ENCODE results near the gene STK11. TPM values are rescaled to one million over a fixed set of nuclear protein-coding genes. Genes with fewer than 3 reads are reported as not detected.
A peak's percentile ranks its signal among the peaks of the same experiment; 100 is the strongest.

The STK11 gene
- total and polyA plus RNA-seq, 2 of the 4 experiments (the other 2 are of a cell fraction): 39.3 to 42.8 TPM

DNA sequence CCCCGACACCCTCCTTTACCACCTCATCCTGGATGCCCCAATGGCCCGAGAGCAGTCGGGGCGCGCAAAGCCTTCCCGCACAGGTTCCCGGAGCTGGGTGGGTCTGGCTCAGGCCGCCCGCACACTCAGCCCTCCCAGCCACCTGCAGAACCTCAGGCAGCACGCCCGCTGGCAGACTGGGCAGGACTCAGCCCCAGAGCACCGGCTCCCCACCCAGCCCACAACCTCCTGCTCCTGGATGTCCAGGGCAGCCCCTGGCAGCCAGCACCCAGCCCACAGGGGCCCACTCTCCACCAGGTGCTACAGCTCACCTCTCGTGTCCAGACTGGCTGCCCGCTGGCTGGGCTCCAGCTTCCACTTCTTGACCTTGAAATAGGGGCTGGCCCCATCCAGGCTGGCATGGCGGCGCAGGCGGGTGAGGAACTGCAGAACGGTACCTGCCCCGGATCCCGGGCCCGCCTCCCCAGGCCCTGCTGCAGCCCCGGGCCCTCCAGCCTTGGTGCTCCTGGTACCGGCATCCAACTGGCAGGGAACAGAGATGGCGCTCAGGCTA is 27.6 kb downstream of the STK11 start:
- CTCF ChIA-PET: no interaction called here
- H3K4me2 ChIP-seq (ENCODE audit: low read depth, low read length): no peak overlapping the region

More for the DNA sequence above, 27.6 kb downstream of the STK11 start:
- Histone ChIP-seq H3K4me1 (ENCODE audit: control insufficient read depth, insufficient read depth, low read length) (peaks cover 22% of the 10 kb centered on the region), H2BK5ac (ENCODE audit: low read depth, low read length, poor library complexity, severe bottlenecking) (no peak overlapping the region), H2BK15ac (ENCODE audit: low read depth, low read length) (no peak overlapping the region), H4K8ac (ENCODE audit: low read depth in 2 of 2, low read length in 2 of 2) (no peak overlapping the region), H4K5ac (ENCODE audit: low read depth, low read length) (no peak overlapping the region), H3K27me3 (ENCODE audit: control insufficient read depth, insufficient read depth, low read length) (no peaks in the 10 kb centered on the region), H3K4me3 (ENCODE audit: insufficient read depth, low read depth, low read length) (no peak overlapping the region), H3K4ac (ENCODE audit: low read depth, low read length) (no peak overlapping the region), H4K20me1 (ENCODE audit: insufficient read depth, low read length) (peaks cover 38% of the 10 kb centered on the region), H3K14ac (replicated peaks; ENCODE audit: low read depth, low read length) (no peak overlapping the region), H3K36me3 (ENCODE audit: control insufficient read depth, insufficient read depth, low read length) (peaks cover 46% of the 10 kb centered on the region), H3K56ac (ENCODE audit: extremely low read depth, insufficient read depth, low read length) (no peak overlapping the region), H2AK9ac (replicated peaks; ENCODE audit: low read depth, low read length, poor library complexity) (peak overlapping the region; percentile 78), H3K18ac (ENCODE audit: low read depth, low read length) (no peak overlapping the region), H2BK20ac (ENCODE audit: low read depth, low read length) (no peak overlapping the region), H4K91ac (ENCODE audit: insufficient read depth, low read depth, low read length) (no peak overlapping the region), H2AFZ (replicated peaks; ENCODE audit: low read length, poor library complexity) (peak overlapping the region; percentile 2), H3K9me1 (ENCODE audit: insufficient read depth, low read length) (no peaks in the 10 kb centered on the region), H3K9ac (ENCODE audit: low read depth, low read length) (no peak overlapping the region), H2AK5ac (ENCODE audit: low read depth, low read length) (no peak overlapping the region), H3K23ac (ENCODE audit: low read depth, low read length) (no peak overlapping the region), H3K9me3 (ENCODE audit: control insufficient read depth, insufficient read depth, low read length) (no peaks in the 10 kb centered on the region), H3K79me1 (ENCODE audit: low read depth in 1 of 2, low read length in 2 of 2) (peaks cover 10 to 38% of the 10 kb centered on the region in 2 experiments), H2BK120ac (ENCODE audit: low read depth, low read length) (no peak overlapping the region), H3K27ac (ENCODE audit: insufficient read depth, low read length) (peak overlapping the region; percentile 39; the same call in 1 of the 2 replicates)
- dilution Hi-C loops (cut with HindIII; ENCODE audit: low sequenced_read_pairs, unreplicated experiment) (no loop called here), in situ Hi-C loops (cut with MboI; ENCODE audit: low sequenced_read_pairs) (no loop called here), intact Hi-C loops (cut with micrococcal nuclease) (no loop called here)
- BruUV-seq (replicated peaks): no TSS peak
- POLR2A ChIA-PET (ENCODE audit: unreplicated experiment): no interaction called here
- 94% methylated on average over 16 of the region's 24 CpGs; no CpG with 5 or more reads in 1 of the 2 experiments for WGBS, 2 experiments (ENCODE audit: extremely low coverage in 2 of 2, insufficient read length in 1 of 2)
- TF ChIP-seq NFE2L2 (IDR thresholded peaks at IDR 0.05; ENCODE audit: low read depth, low read length): no peak
- TF ChIP-seq MAFK (IDR thresholded peaks at IDR 0.05; ENCODE audit: low read depth, low read length): no peak
- TF ChIP-seq RFX5 (IDR thresholded peaks at IDR 0.05; ENCODE audit: low read depth, low read length): no peak
- TF ChIP-seq RAD21 (IDR thresholded peaks at IDR 0.05; ENCODE audit: low read length): no peak
- no peak for TF ChIP-seq FOS (IDR thresholded peaks at IDR 0.05; ENCODE audit: low read depth, low read length)
- TF ChIP-seq, protein P1, sequence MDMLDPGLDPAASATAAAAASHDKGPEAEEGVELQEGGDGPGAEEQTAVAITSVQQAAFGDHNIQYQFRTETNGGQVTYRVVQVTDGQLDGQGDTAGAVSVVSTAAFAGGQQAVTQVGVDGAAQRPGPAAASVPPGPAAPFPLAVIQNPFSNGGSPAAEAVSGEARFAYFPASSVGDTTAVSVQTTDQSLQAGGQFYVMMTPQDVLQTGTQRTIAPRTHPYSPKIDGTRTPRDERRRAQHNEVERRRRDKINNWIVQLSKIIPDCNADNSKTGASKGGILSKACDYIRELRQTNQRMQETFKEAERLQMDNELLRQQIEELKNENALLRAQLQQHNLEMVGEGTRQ (IDR thresholded peaks at IDR 0.05; ENCODE audit: low read depth, low read length): no peak
- TF ChIP-seq SMC3 (IDR thresholded peaks at IDR 0.05; ENCODE audit: low read depth, low read length): no peak
- TF ChIP-seq, protein P2, sequence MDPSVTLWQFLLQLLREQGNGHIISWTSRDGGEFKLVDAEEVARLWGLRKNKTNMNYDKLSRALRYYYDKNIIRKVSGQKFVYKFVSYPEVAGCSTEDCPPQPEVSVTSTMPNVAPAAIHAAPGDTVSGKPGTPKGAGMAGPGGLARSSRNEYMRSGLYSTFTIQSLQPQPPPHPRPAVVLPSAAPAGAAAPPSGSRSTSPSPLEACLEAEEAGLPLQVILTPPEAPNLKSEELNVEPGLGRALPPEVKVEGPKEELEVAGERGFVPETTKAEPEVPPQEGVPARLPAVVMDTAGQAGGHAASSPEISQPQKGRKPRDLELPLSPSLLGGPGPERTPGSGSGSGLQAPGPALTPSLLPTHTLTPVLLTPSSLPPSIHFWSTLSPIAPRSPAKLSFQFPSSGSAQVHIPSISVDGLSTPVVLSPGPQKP (IDR thresholded peaks at IDR 0.05; ENCODE audit: borderline replicate concordance, low read depth, low read length): no peak
- no peak for TF ChIP-seq CHD1 (IDR thresholded peaks at IDR 0.05; ENCODE audit: low read depth, low read length)
- DNase-seq (no peak), ATAC-seq (ENCODE audit: low read depth) (no peak)

Measured in IMR-90 (cell line).